ENCODE results near the gene SHISA9.

DNA sequence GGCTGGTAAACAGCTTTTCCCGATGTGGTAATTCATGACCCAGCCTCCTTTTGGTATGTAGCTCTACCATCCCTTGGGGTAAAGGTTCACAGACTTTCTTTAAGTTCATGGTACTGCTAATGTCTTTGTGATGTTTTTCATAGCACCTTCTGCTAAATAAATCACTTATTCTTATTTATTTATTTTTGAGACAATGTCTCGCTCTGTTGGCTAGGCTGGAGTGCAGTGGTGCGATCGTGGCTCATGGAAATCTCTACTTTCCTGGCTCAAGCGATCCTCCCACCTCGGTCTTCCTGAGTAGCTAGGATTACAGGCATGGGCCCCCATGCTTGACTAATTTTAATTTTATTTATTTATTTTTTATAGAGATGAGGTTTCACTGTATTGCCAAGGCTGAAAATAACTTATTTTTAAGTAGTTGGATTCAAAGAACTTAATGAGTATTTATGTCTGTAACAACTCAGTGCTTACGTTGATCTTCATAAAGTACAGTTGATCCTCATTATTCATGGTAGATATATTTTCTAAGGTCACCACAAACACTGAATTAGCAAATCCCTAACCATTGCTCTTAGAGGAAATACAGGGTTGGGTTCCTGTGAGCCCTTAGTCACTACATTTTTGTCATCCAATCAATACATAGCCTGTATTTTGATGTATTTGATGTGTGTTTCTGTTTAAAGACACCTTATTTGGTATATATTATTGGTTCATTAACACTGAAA, 97.1 kb downstream of the SHISA9 start:
- TF ChIP-seq, protein P1, sequence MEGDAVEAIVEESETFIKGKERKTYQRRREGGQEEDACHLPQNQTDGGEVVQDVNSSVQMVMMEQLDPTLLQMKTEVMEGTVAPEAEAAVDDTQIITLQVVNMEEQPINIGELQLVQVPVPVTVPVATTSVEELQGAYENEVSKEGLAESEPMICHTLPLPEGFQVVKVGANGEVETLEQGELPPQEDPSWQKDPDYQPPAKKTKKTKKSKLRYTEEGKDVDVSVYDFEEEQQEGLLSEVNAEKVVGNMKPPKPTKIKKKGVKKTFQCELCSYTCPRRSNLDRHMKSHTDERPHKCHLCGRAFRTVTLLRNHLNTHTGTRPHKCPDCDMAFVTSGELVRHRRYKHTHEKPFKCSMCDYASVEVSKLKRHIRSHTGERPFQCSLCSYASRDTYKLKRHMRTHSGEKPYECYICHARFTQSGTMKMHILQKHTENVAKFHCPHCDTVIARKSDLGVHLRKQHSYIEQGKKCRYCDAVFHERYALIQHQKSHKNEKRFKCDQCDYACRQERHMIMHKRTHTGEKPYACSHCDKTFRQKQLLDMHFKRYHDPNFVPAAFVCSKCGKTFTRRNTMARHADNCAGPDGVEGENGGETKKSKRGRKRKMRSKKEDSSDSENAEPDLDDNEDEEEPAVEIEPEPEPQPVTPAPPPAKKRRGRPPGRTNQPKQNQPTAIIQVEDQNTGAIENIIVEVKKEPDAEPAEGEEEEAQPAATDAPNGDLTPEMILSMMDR (IDR thresholded peaks at IDR 0.05; ENCODE audit: low read depth, low read length): no peak
- TF ChIP-seq MYC (IDR thresholded peaks at IDR 0.05; ENCODE audit: low read depth, low read length) (no peak), POLR2A (IDR thresholded peaks at IDR 0.05; ENCODE audit: extremely low read depth, insufficient read length) (no peak)
- TF ChIP-seq, protein P2, sequence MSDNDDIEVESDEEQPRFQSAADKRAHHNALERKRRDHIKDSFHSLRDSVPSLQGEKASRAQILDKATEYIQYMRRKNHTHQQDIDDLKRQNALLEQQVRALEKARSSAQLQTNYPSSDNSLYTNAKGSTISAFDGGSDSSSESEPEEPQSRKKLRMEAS (IDR thresholded peaks at IDR 0.05; ENCODE audit: low read depth, low read length): no peak

Measured in NB4 (cell line).